Uterus (tissue), 4 donors: Measurements from ENCODE around the gene FER1L5. TPM values are rescaled to one million over a fixed set of nuclear protein-coding genes. Genes with fewer than 3 reads are reported as not detected.

Experiments
- DNase-seq, 2 donors: peaks; one replicate each; pipeline ENCODE4 v3.0.0-alpha.2; 2019 to 2020
- H3K27ac ChIP-seq, 2 donors: fragments of 200-600 bp; sonication (generic); 1 replicate in 1 of 2; 2 replicates in 1 of 2; pipeline ENCODE4 v1.5.1; 2016 to 2018
- H3K27me3 ChIP-seq, 2 donors: fragments of 200-600 bp; sonication (generic); one replicate each; pipeline ENCODE4 v1.5.1; 2018 to 2019; ENCODE audit warnings: control low read depth in 1 of 2
- H3K36me3 ChIP-seq, 2 donors: fragments of 200-600 bp; sonication (generic); one replicate each; pipeline ENCODE4 v1.5.1; 2019; ENCODE audit warnings: control low read depth in 1 of 2
- H3K4me1 ChIP-seq, 2 donors: fragments of 200-600 bp; sonication (generic); one replicate each; pipeline ENCODE4 v1.5.1; 2018 to 2019; ENCODE audit warnings: control low read depth in 1 of 2
- H3K4me3 ChIP-seq, 2 donors: fragments of 200-600 bp; sonication (generic); 1 replicate in 1 of 2; 2 replicates in 1 of 2; pipeline ENCODE4 v1.5.1; 2018 to 2019; ENCODE audit warnings: mild to moderate bottlenecking in 1 of 2
- H3K9me3 ChIP-seq, 2 donors: fragments of 200-600 bp; sonication (generic); one replicate each; pipeline ENCODE4 v1.5.1; 2019; ENCODE audit warnings: control low read depth in 1 of 2
- CTCF ChIP-seq, 4 experiments: fragments of 200-600 bp in 2 of 4; fragments of 450-650 bp in 2 of 4; sonication (generic) in 2 of 4; IDR thresholded peaks; one replicate each; pipeline ENCODE4 v1.5.1; 2016 to 2019; ENCODE audit warnings: antibody characterized with exemption in 4 of 4, mild to moderate bottlenecking in 2 of 4, moderate library complexity in 1 of 4
- POLR2A ChIP-seq, 2 donors: fragments of 450-650 bp; IDR thresholded peaks; one replicate each; pipeline ENCODE4 v1.6.1; 2016; ENCODE audit warnings: antibody characterized with exemption in 2 of 2, mild to moderate bottlenecking in 1 of 2, moderate library complexity in 1 of 2
- intact Hi-C: fragments of 100-400 bp; cut with DNase I; formaldehyde crosslinking; loops from one replicate; pipeline ENCODE4 v1.15.1; 2023; ENCODE audit warnings: low total_unique reads
- total RNA-seq, 4 donors: library from RNA; depleted of rRNA in 3 of 4; stranded (reverse); fragments of >200 nt in 3 of 4; gene quantifications; one replicate each; pipeline versions ENCODE4 v1.1.0 to v1.2.4, GENCODE V29; 2014 to 2023
- donor health status: DM: yes; HTN: yes; CAD: no.

The FER1L5 gene
- total RNA-seq, 4 donors from 2014 or later = 0.40 to 1.6 TPM; not detected in 2

GRCh38 chr2:96699021-96699420 is 56.5 kb downstream of the FER1L5 start:
- TF ChIP-seq POLR2A (IDR thresholded peaks at IDR 0.05) (no peak), CTCF (IDR thresholded peaks at IDR 0.05) (no peak)
- Histone ChIP-seq H3K4me3 (no peak overlapping the region), H3K27me3 (no peaks in the 10 kb centered on the region), H3K36me3 (no peaks in the 10 kb centered on the region), H3K4me1 (no peaks in the 10 kb centered on the region), H3K9me3 (no peaks in the 10 kb centered on the region), H3K27ac (no peak overlapping the region)
- intact Hi-C loops = no loop called here
- no peak for DNase-seq

GRCh38 chr2:96699621-96700020 is 57.1 kb downstream of the FER1L5 start:
- Histone ChIP-seq H3K4me3 (no peak overlapping the region), H3K4me1 (no peaks in the 10 kb centered on the region), H3K9me3 (no peaks in the 10 kb centered on the region), H3K27ac (no peak overlapping the region), H3K27me3 (no peaks in the 10 kb centered on the region), H3K36me3 (no peaks in the 10 kb centered on the region)
- TF ChIP-seq CTCF (IDR thresholded peaks at IDR 0.05) (no peak), POLR2A (IDR thresholded peaks at IDR 0.05) (no peak)
- DNase-seq = no peak
- intact Hi-C loops = no loop called here

- Histone ChIP-seq H3K4me3 (no peak overlapping the region), H3K9me3 (no peaks in the 10 kb centered on the region), H3K27me3 (no peaks in the 10 kb centered on the region), H3K36me3 (no peaks in the 10 kb centered on the region), H3K4me1 (no peaks in the 10 kb centered on the region), H3K27ac (no peak overlapping the region)
- intact Hi-C loops = no loop called here
- TF ChIP-seq CTCF (IDR thresholded peaks at IDR 0.05) = no peak
- TF ChIP-seq POLR2A (IDR thresholded peaks at IDR 0.05) = no peak
- DNase-seq = no peak
These were observed 57.5 kb downstream of the FER1L5 start for GRCh38 chr2:96700086-96700485.

- no peak overlapping the region for H3K27ac ChIP-seq
- no peaks in the 10 kb centered on the region for H3K27me3 ChIP-seq
- intact Hi-C loops = no loop called here
- no peak for DNase-seq
- no peak for TF ChIP-seq POLR2A (IDR thresholded peaks at IDR 0.05)
- TF ChIP-seq CTCF (IDR thresholded peaks at IDR 0.05) = no peak
- no peaks in the 10 kb centered on the region for H3K9me3 ChIP-seq
- no peaks in the 10 kb centered on the region for H3K4me1 ChIP-seq
- no peak overlapping the region for H3K4me3 ChIP-seq
- no peaks in the 10 kb centered on the region for H3K36me3 ChIP-seq
These were observed 59.1 kb downstream of the FER1L5 start for GRCh38 chr2:96701636-96702035.

- H3K27ac ChIP-seq = no peak overlapping the region
- H3K27me3 ChIP-seq = no peaks in the 10 kb centered on the region
- TF ChIP-seq POLR2A (IDR thresholded peaks at IDR 0.05) (no peak), CTCF (IDR thresholded peaks at IDR 0.05) (no peak)
- no peaks in the 10 kb centered on the region for H3K36me3 ChIP-seq
- DNase-seq = no peak
- no peaks in the 10 kb centered on the region for H3K9me3 ChIP-seq
- no peak overlapping the region for H3K4me3 ChIP-seq
- no peaks in the 10 kb centered on the region for H3K4me1 ChIP-seq
- intact Hi-C loops = no loop called here
These were observed 59.7 kb downstream of the FER1L5 start for GRCh38 chr2:96702098-96702785.
